CD4-positive, alpha-beta T cell treated with Interleukin-4 for 4 hours (primary cell): ENCODE results near the gene P3H2.

Source experiments
- DNase-seq: peaks from one replicate; pipeline ENCODE4 v3.0.0-alpha.2; 2020

The P3H2 gene

GRCh38 chr3:190051641-190052040 is 69.1 kb downstream of the P3H2 start:
- no peak for DNase-seq

GRCh38 chr3:190048932-190049441 is 71.7 kb downstream of the P3H2 start:
- DNase-seq: no peak

GRCh38 chr3:190044974-190045373 is 75.7 kb downstream of the P3H2 start:
- no peak for DNase-seq

GRCh38 chr3:190044142-190044541 is 76.6 kb downstream of the P3H2 start:
- DNase-seq: no peak

- no peak for DNase-seq
Observed at GRCh38 chr3:190043741-190044140, 77.0 kb downstream of the P3H2 start.

- no peak for DNase-seq
Observed at GRCh38 chr3:190042558-190042957, 78.1 kb downstream of the P3H2 start.

GRCh38 chr3:190041333-190042041 is 79.2 kb downstream of the P3H2 start:
- no peak for DNase-seq

GRCh38 chr3:190040145-190040544 is 80.6 kb downstream of the P3H2 start:
- no peak for DNase-seq

- no peak for DNase-seq
Observed at GRCh38 chr3:190038050-190038933, 82.4 kb downstream of the P3H2 start.

- no peak for DNase-seq
Observed at GRCh38 chr3:190036631-190037030, 84.1 kb downstream of the P3H2 start.

- no peak for DNase-seq
Observed at GRCh38 chr3:190034446-190034845, 86.3 kb downstream of the P3H2 start.

- no peak for DNase-seq
Observed at GRCh38 chr3:190032923-190033322, 87.8 kb downstream of the P3H2 start.

GRCh38 chr3:190031887-190032752 is 88.6 kb downstream of the P3H2 start:
- DNase-seq: no peak

GRCh38 chr3:190027116-190027515 is 93.6 kb downstream of the P3H2 start:
- no peak for DNase-seq

GRCh38 chr3:190026154-190026553 is 94.5 kb downstream of the P3H2 start:
- DNase-seq: no peak

GRCh38 chr3:190024912-190025311 is 95.8 kb downstream of the P3H2 start:
- no peak for DNase-seq

GRCh38 chr3:190019844-190020243 is 100.9 kb downstream of the P3H2 start:
- DNase-seq: no peak

- no peak for DNase-seq
Observed at GRCh38 chr3:190019006-190019405, 101.7 kb downstream of the P3H2 start.

GRCh38 chr3:190018460-190018859 is 102.2 kb downstream of the P3H2 start:
- DNase-seq: no peak

GRCh38 chr3:190017521-190018288 is 103.0 kb downstream of the P3H2 start:
- DNase-seq: no peak

- no peak for DNase-seq
Observed at GRCh38 chr3:190016966-190017365, 103.7 kb downstream of the P3H2 start.

- no peak for DNase-seq
Observed at GRCh38 chr3:190014940-190015339, 105.8 kb downstream of the P3H2 start.
